ENCODE data around the gene AGPAT3.

GRCh38 chr21:43815991-43816390 lies 49.0 kb upstream of the AGPAT3 start:
- TF ChIP-seq CTCF (IDR thresholded peaks at IDR 0.05; ENCODE audit: extremely low read depth in 1 of 2, insufficient read depth in 1 of 2, low read depth in 1 of 2, low read length in 2 of 2) (no peak), POLR2A (IDR thresholded peaks at IDR 0.05; ENCODE audit: low read depth, low read length) (no peak), EZH2 (IDR thresholded peaks at IDR 0.05; ENCODE audit: borderline replicate concordance, low read depth, low read length, severe bottlenecking) (no peak), MAX (IDR thresholded peaks at IDR 0.05; ENCODE audit: insufficient read depth, insufficient read length) (no peak), POLR2AphosphoS5 (IDR thresholded peaks at IDR 0.05; ENCODE audit: insufficient read depth, low read depth, low read length) (no peak), MYC (IDR thresholded peaks at IDR 0.05; ENCODE audit: low read depth, low read length) (no peak), JUN (IDR thresholded peaks at IDR 0.05; ENCODE audit: borderline replicate concordance, insufficient read depth, insufficient read length, low read depth) (no peak), GATA2 (IDR thresholded peaks at IDR 0.05; ENCODE audit: insufficient read depth, insufficient read length, low read depth, low read length) (no peak)
